NCI-H446 treated with DMSO at 0.1 percent for 48 hours (cell line): Measurements from ENCODE around the gene ICE1.
"Not testable (repeated sequence)": the region's sequence is repeated elsewhere in the genome, so short reads cannot be mapped to it uniquely, and the experiment has no call there.

Experiments used
- DNase-seq: peaks from one replicate; lab custom pipeline; 2025; lab: John Stamatoyannopoulos, UW

Gene ICE1

DNA sequence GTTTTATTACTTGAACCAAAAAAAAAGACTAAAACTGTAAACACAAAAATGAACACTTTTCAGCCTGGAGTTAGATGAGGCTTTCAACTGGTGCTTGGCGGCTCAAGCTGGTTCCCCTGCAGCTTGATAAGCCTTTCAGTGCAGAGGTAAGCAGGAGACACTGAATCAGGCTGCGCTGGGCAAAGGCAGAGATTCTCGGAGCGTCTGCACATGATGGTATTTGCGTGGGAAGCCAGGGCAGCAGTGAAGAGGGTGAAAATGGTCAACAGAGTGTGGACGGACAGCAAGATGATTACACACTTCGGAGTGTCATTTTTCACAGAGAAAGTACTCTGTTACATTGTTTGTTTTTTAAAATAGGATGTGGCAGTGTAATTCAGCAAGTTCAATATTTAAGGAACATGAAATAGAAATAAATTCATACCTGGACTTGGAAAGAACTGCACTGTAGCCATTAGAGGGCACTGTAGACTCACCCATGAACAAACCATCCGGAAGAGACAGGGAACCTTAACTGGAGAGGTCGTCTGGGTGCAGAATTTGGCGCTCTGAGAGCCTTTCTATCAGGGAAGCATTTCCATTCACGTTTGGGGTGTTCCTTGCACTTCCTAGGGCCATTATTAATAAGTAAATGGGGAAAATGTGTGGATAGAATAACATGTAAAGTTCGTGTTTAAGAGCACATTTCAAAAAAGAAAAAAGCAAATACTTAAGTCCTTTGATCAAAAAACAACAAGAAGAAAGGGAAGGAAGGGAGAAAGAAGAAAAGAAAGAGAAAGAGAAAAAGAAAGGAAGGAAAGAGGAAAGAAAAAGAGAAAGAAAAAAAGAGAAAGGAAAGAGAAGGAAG, 69.8 kb downstream of the ICE1 start:
- DNase-seq = no peak

DNA sequence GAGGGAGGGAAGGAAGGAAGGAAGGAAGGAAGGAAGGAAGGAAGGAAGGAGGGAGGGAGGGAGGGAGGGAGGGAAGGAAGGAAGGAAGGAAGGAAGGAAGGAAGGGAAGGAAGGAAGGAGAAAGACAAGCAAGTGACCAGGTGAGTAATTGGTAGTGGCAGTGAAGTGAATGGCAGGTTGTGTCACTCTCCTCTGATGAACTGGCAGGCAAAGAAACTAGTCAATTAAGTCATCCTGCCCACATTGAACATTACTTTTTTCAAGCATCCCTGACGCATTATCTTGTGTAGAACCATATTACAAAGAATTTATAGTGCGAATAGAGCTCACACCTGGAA, 70.4 kb downstream of the ICE1 start:
- not testable (repeated sequence) for DNase-seq

DNA sequence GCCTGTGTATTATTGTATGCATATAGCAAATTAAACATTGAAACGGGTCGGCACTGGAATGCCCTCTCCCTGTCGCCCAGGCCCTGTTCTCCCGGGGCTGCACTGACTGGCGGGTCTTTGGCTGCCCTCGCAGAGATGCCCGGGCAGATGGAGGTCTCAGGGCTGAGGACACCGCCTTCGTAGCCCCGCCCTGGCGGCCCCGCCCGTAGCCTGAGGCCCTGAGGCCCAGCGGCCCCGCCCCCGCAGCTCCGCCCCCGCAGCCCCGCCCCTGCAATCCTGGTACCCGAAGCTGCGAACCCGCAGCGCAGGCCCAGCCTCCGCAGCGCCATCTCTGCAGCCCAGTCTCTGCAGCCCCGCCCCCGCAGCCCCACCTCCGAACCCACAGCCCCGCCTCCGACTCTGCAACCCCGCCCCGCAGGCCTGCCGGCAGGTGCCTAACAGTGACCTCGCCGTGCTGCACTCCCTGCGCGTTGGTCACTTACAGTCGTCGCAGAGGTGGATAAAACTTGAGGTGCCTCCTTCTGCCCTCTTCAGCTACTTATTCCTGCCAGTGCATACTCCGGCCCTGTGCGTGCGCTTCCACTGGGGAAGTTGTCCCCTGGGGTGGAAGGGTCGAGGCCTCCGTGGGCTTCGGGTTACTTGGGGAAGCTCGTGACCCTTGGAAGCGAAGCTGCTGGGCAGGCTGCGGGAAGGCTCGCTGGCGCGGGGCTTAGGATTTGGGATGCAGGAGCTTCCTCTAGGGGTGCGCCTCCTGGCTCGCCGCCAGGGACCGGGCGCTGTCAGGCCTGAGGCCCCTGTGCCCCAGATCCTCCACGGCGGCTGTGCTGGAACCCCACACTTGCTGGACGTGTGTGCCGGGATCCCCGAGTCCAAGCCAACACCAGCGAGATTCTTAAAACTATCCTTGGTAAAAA, 72.3 kb downstream of the ICE1 start:
- DNase-seq = peak; percentile 13

DNA sequence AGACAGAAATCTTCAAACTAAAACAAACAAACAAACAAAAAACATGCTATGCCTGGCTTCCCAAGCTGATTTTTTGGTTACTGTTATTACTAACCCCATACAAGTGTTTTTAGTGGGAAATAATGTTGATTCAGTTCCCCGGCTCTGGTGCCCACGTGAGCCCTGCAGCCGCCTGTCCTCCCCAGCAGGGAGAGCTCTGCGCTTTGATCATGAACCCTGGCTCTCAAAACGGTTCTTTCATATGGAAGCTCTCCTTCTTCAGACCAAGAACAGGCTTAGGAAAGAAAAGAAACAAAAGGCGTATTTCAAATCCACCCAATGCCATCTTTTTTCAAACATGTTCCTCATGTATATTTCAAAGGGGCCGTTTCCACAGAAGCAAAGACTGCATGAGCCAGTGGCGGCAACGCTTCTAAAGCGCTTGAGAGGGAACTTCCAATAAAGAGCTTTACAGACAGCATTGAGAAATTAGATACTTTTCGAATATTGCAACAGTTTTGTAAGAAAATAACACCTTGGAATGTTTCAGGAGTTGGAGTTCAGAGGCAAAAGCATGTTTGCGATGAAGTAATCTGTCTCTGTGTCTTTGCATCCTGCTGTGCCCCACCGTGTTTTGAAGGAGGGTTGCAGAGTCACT, 74.8 kb downstream of the ICE1 start:
- no peak for DNase-seq

DNA sequence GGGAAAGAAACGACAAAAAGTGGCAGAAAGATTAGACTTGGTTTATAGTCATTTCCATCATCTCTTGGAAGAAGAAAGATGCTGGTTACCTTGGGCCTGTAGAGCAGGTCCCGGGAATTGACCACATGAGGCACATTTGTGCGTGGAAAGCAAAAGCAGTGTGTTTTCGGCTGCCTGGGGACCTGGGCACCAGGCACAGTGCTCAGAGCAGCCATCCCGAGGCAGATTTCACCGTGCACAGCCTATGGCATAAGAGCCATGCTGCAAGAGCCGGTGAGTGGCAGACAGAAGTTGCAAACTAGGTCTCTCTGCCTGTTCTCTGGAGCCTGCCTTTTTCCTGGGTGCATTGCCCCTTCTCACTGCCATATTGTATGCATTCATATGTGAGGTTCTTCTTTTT, 77.0 kb downstream of the ICE1 start:
- DNase-seq = no peak

DNA sequence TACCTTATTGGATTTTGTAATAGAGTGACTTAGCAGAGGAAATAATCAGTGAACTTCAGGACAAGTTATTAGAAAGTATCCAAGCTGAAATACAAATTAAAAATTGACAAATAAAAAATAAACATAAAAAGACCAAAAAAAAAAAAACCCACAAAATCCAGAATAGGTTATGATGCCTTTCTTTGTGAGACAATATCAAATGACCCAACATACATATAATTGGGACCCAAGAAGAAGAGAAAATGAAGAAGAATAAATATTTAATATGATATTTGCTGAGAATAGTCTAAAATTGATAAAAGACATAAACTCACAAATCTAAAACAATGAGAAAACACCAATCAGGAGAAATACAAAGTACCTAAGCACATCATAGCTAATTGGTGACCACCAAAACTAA, 81.8 kb downstream of the ICE1 start:
- no peak for DNase-seq

DNA sequence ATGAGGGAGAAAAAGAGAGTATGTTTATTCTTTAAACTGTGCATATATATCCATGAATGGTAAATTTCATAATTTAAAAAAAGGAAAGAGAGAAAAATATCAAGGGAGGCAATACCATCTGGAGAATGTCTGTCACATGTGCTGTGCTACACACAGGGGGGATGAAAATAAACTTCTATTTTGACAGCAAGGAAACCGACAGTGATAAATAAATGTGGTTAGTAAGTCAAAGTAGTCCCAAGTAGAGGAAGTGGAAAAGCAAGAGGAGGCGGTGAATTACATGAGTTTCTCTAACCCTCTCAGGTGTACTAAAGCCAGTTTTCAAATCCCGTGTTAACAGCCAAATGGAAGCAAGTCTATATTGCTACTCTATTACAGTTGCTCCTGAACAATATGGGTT, 83.3 kb downstream of the ICE1 start:
- DNase-seq = no peak

DNA sequence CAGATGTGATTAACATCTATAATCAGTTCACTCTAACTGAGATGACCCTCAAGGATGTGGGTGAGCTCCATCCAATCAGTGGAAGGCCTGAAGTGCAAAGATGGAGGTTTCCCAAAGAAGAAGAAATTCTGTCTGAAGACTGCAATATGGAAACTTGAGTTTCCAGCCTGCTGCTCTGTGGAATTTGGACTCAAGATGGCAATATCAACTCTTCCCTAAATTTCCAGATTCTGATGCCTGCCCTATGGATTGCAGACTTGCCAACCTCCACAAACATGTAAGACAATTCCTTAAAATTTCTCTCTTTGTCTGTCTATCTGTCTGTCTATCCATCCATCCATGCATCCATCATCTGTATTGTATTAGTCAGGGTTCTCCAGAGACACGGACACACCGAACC, 85.9 kb downstream of the ICE1 start:
- DNase-seq = no peak

DNA sequence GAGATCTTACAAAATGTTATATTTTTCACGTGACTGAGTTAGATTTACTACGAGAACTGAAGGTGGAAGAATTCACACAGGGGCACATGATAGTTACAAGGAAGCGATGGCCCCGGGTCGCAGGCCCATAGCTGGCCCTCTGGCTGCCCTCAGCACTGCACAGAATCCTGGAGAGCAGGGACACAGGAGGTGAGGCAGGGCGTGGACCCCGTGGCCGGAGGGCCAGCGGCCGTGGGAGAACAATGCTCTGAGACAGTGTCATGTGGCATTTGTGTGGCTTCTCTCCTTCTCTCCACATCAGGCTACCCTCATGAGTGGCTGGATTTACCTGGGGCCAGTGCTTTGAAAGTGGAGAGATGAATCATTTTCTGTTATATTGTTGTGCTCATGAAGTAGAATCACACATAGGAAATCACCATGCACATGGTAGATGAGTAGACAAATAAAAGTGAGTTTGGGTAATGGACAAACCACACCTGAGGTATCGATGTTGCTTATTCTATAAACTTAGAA, 89.5 kb downstream of the ICE1 start:
- no peak for DNase-seq

DNA sequence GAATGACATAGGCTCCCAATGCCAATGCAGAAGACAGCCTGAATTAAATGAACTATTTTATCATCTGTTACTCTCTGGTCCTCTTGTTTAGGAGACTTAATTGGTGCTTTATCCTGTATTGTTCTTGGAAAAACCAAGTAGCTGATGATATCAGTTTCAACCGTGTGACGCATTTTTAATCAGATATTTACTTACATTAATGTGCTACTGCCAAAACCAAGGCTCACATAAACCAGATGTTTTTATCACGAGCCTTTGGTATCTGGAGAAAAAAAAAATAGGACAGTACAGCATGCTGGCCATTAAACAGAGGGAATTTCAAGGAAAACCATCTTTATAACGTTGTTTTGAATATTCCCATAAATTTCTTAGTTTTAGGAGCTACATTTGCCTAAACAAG, 90.1 kb downstream of the ICE1 start:
- DNase-seq = no peak

DNA sequence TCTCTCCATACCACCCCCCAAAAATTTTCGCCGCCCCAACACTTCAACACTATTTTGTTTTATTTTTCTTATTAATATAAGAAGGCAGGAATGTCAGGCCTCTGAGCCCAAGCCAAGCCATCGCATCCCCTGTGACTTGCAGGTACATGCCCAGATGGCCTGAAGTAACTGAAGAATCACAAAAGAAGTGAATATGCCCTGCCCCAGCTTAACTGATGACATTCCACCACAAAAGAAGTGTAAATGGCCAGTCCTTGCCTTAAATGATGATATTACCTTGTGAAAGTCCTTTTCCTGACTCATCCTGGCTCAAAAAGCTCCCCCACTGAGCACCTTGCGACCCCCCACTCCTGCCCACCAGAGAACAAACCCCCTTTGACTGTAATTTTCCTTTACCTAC, 98.1 kb downstream of the ICE1 start:
- DNase-seq = not testable (repeated sequence)

DNA sequence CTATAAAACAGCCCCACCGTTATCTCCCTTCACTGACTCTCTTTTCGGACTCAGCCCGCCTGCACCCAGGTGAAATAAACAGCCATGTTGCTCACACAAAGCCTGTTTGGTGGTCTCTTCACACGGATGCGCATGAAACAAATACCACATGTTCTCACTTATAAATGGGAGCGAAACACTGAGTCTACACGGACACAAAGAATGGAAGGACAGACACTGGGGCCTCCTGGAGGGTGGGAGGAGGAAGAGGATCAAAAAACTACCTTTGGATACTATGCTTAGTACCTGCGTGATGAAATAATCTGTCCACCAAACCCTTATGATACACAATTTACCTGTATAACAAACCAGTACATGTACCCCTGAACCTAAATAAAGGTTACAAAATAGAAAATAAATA, 98.6 kb downstream of the ICE1 start:
- DNase-seq = no peak

DNA sequence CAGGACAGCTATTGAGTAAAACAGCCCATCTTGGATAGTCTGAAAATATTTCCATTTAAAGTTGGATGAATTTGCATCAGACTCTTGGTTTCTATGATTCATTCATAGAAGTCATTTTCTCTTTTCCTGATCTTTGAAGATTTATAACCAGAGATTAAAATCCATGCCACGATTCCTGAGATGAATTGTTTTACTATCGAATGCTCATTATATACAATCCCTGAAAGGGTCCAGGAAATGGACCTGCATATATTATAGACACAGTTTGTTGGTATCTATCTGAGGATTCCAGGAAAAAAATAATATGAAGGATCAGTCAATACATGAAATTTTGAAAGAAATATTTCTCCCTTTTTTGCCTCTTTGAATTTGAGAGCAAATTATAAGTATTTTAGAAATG, 99.0 kb downstream of the ICE1 start:
- no peak for DNase-seq

DNA sequence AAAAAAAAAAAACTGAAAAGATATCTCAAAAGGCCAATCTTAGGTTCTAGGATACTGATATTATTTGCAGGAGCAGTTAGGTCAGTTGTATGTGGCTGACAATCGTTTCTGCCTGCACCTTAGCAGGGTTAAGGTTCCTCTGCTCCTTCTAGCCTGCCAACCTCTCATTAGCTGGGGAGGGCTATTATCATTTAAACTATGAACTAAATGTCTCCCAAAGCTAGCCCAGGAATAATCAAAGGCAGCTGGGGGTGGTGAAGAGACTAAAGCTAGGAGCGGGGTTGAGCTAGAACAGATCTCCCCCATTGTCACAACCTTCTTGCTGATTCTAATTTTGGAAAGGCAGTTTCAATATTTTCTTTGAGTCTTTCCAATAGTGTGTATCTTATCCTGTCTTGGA, 99.9 kb downstream of the ICE1 start:
- DNase-seq = no peak

DNA sequence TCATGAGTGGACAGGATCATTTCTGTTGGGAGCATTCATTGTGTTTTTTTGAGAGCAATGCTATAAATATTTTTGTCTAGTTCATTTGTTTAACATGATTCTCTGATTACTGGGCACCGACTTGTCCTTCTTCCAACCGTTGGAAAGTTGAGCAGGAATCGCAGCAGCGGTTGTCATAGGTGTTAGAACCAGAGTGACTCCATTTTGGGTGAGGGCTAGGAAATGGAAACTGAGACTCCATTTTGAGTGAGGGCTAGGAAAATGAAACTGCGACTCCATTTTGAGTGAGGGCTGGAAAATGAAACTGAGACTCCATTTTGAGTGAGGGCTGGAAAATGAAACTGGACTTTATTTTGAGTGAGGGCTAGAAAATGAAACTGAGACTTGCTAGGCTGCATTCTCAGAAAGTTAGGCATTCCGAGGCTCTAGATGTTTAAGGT, 100.6 kb downstream of the ICE1 start:
- DNase-seq = no peak

DNA sequence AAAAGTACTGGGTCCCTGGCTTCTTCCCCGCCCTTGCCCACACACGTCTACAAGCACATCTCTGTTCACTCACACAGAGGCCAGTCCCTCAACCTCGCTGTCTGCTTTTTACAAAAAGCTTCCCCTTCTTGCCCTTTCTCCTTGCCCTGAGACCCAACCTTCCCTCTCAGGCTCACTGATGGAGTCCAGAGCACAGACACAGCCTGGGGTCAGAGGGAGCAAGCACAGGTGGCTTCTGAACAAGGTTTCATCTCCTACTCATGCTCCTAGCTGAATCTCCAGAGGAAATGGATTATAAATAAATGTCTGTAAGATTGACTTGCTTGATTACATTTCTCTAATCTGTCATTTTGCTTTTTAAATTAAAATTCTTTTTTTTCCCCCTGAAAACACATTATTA, 101.8 kb downstream of the ICE1 start:
- no peak for DNase-seq

DNA sequence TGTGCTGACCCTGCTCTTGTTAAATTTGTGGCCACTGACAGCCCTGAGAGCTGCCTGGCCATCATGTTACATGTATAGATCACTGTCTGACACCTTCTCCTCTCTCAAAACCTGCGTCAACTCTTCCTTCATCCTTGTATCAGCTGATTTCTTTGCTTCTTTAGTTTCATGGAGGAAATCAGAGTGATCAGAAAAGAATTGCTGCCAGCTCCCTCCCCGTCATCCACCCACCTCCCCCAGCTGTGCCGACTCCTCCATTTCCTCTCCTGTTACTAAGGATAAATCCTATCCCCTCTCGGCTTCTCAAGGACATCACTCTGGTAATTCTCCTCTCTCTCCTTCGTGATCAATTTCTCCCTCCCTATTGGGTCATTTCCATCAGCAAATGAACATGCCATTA, 108.9 kb downstream of the ICE1 start:
- no peak for DNase-seq

DNA sequence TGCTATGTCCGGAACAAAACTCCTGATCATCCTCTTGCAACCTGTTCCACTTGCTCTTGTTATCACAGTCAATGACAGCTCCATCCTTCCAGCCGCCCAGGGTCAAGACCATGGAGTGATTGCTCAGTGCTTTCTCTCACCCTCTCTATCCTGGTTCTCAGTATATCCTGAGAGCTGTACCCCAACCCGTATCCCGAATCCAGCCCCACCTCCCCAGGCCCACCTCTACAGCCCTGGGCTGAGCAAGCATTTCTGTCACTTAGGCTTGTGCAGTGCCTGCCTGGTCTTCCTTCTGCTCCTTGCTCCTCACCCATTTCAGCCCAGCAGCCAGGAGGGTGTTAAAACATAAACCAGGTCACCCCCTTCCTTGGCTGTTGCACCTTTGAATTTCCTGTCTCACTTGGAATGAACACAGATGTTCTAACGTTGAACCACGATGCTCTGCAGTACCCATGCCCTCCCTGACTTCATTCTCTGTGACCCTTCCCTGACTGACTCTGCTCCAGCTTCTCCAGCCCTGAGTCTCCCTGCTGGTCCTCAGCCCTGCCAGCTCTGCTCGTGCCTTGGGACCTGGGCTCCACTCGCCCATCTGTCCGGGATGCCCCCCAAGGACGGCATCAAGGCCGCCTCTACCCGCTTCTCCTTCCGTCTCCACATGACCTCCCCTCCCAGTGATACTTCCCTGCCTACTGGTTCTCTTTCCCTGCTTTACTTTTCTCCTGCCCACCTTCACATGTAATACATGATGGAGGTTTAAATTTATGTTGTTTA, 110.0 kb downstream of the ICE1 start:
- no peak for DNase-seq

DNA sequence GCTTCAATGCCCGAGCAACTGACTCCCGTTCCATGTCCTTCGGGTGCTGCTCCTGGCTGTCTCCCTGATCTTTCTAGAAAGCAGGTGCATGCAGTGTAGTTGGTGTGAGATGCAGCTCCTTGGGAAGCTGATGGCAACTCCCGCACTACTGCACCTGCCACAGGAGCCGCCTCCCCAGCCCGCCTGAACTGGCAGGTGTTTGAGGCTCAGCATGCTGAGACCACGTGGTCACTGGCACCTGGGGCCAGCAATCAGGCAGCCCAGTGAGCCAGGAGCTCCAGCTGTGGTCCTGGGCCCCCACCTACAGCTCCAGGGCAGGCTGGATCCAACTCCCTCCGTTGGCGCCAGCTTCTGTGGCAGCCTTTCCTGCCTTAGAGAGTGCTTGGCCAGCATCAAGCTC, 111.5 kb downstream of the ICE1 start:
- DNase-seq = no peak

DNA sequence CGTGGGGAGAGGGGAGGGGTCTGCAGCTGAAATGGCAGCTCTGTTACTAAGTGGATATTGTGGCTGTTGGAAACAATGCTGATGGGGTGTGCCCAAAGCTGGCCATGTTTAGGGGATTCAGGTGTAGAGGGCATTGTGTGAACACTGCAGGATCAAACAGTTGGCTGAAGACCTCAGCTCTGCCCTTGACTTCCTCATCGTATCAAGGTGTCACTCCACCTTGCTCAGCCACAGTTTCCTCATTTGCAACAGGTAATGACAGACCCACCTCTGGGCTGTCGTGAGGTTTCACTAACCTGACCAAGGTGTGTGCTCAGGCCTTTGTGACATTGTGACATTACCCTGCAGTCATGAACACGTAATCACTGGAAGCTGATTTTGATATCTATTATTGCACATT, 111.9 kb downstream of the ICE1 start:
- DNase-seq = no peak

DNA sequence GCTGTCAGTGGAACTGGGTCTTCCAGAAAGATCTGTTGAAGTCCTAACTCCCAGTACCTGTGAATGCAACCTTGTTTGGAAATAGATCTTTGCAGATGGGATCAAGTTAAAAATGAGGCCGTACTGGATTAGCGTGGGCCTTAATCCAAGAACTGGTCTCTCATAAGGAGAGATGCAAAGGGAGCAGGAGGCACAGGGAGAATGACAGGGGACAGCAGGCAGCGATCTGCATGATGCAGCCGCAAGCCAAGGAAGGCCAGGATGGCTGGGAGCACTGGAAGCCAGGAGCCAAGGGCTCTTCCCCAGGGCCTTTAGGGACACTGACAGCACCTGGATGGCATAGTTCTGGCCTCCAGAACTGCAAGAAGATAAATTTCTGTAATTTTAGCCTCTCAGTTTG, 114.4 kb downstream of the ICE1 start:
- DNase-seq = no peak

DNA sequence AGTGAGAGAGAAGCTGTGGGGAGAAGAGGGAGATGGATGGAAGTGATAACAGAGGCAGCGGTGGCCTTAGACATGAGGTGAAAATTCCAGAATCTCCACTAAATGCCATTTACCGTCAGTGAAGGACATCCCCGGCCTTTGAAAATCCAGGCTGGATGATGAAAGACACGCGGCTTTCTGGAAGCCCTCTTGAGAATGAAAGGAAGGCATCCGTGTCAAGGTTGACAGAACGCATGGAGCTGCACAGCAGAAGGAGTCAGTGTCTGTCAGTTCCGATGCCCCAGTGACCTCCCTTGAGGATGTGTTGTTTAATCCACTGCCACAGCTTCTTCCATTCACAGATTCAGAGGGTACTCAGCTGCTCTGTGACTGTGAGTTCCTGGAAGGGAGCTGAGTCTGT, 114.9 kb downstream of the ICE1 start:
- no peak for DNase-seq
